Measurements from ENCODE around the gene SLX1A.
"Not testable (repeated sequence)": the region's sequence is repeated elsewhere in the genome, so short reads cannot be mapped to it uniquely, and the experiment has no call there.

The SLX1A gene

GRCh38 chr16:30193615-30194014 is at the start of gene SLX1A, which contains the start of gene BOLA2B:
Gene SLX1A, plus strand, starts transcription at chr16:30193875. Its CDS starts 210 bp downstream, at chr16:30194085.
Gene BOLA2B, minus strand, starts transcription at chr16:30193666. Its CDS starts 71 bp downstream, at chr16:30193595.
- POLR2A ChIA-PET (ENCODE audit: low non-redundant PET); CTCF ChIA-PET; DNase-seq (ENCODE audit: low spot score); H3K27ac ChIP-seq: not testable (repeated sequence)

- no peak for DNase-seq (ENCODE audit: low spot score)
- no peak for TF ChIP-seq CTCF (conservative IDR thresholded peaks at IDR 0.05; ENCODE audit: low read depth)
- CTCF ChIA-PET: no interaction called here
- no peak overlapping the region for H3K27ac ChIP-seq
- POLR2A ChIA-PET (ENCODE audit: low non-redundant PET): no interaction called here
Observed at GRCh38 chr16:30144017-30144416, 49.7 kb upstream of the SLX1A start.

- DNase-seq (ENCODE audit: low spot score): no peak
- no peak for TF ChIP-seq CTCF (conservative IDR thresholded peaks at IDR 0.05; ENCODE audit: low read depth)
- H3K27ac ChIP-seq: no peak overlapping the region
- CTCF ChIA-PET: no interaction called here
- POLR2A ChIA-PET (ENCODE audit: low non-redundant PET): no interaction called here
Observed at GRCh38 chr16:30144917-30145316, 48.8 kb upstream of the SLX1A start.

GRCh38 chr16:30145657-30146056 is 48.0 kb upstream of the SLX1A start:
- DNase-seq (ENCODE audit: low spot score): no peak
- ChIA-PET POLR2A (ENCODE audit: low non-redundant PET) (no interaction called here), CTCF (no interaction called here)
- no peak for TF ChIP-seq CTCF (conservative IDR thresholded peaks at IDR 0.05; ENCODE audit: low read depth)
- H3K27ac ChIP-seq: no peak overlapping the region

GRCh38 chr16:30147843-30148510 is 45.7 kb upstream of the SLX1A start:
- DNase-seq (ENCODE audit: low spot score): no peak

GRCh38 chr16:30149250-30149930 is 44.3 kb upstream of the SLX1A start:
- CTCF ChIA-PET: interaction anchor here (0.6 kb wide), 1 partner anchor 31 kb away, joined by 3 read pairs; no protein-coding TSS in a partner anchor
- no peak overlapping the region for H3K27ac ChIP-seq
- no peak for DNase-seq (ENCODE audit: low spot score)
- POLR2A ChIA-PET (ENCODE audit: low non-redundant PET): no interaction called here
- TF ChIP-seq CTCF (conservative IDR thresholded peaks at IDR 0.05; ENCODE audit: low read depth): no peak

More at GRCh38 chr16:30147843-30148510, 45.7 kb upstream of the SLX1A start:
- ChIA-PET CTCF (interaction anchor here (0.6 kb wide), 1 partner anchor 629 kb away, joined by 3 read pairs; no protein-coding TSS in a partner anchor), POLR2A (ENCODE audit: low non-redundant PET) (no interaction called here)
- no peak for TF ChIP-seq CTCF (conservative IDR thresholded peaks at IDR 0.05; ENCODE audit: low read depth)
- no peak overlapping the region for H3K27ac ChIP-seq

- no peak overlapping the region for H3K27ac ChIP-seq
- CTCF ChIA-PET: no interaction called here
- POLR2A ChIA-PET (ENCODE audit: low non-redundant PET): no interaction called here
- no peak for TF ChIP-seq CTCF (conservative IDR thresholded peaks at IDR 0.05; ENCODE audit: low read depth)
- no peak for DNase-seq (ENCODE audit: low spot score)
Observed at GRCh38 chr16:30151091-30151490, 42.6 kb upstream of the SLX1A start.

Data from RWPE1 (cell line).